H1 (cell line): Measurements from ENCODE around the gene OTOS.

Experiments used
- CTCF ChIP-seq, 3 experiments: IDR thresholded peaks; 1 replicate in 2 of 3; 2 replicates in 1 of 3; pipeline versions ENCODE4 v1.5.1 to v1.6.1; 2011; ENCODE audit warnings: low read length in 3 of 3, mild to moderate bottlenecking in 3 of 3, inconsistent platforms in 2 of 3, low read depth in 1 of 3, moderate library complexity in 1 of 3; ENCODE audit not compliant: insufficient read depth in 1 of 3; ENCODE audit errors: control extremely low read depth in 1 of 3
- JUND ChIP-seq: IDR thresholded peaks from 2 replicates; pipeline ENCODE4 v1.6.1; 2011; ENCODE audit warnings: mild to moderate bottlenecking, improper control_type of control experiment, low read length
- SAP30 ChIP-seq: fragments of 300-600 bp; sonication (generic); IDR thresholded peaks from 2 replicates; pipeline ENCODE4 v1.7.1; 2012; ENCODE audit warnings: low read length, moderate library complexity, mild to moderate bottlenecking, inconsistent platforms; ENCODE audit not compliant: insufficient read depth, insufficient replicate concordance

DNA sequence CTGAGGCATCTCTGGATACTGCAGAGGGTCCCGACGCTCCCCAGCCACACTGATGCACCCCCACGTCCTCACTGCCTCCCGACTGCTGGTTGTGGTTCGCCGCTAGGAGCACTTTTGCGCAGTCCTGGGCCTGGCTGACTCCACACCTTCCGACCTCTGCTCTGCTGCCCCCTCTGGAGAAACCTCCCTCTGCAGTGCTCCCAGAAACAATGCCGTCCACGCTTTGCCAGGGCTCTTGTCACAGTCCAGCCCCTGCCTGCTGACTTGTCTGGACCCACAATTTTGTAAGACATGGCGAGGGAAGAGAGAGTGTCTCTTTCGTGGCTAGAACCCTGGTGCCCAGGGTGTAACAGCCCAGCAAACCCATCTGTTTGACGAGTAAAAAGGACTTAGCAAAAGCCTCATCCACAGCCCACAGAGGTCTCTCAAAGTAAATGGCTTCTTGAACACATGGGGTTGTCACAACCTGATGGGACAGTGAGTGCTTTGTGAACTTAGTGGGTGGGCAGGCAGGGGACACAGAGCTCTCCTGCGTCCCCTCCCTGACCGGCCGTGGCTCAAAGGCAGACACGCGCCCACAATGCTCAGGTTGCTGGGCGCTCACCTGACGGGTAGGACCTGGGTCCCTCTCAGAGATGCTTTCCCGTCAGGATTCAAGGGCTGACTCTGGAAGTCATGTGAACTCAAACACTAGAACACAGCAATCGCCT lies 8.4 kb downstream of the OTOS start:
- TF ChIP-seq SAP30 (no peak), CTCF (IDR thresholded peaks at IDR 0.05; ENCODE audit: control extremely low read depth in 1 of 3, insufficient read depth in 1 of 3, low read depth in 1 of 3, low read length in 3 of 3) (peak; percentile 53 to 59 (median 59)), JUND (no peak)
